Immature natural killer cell (primary cell): Measurements from ENCODE around the gene STK32B. TPM values are rescaled to one million over a fixed set of nuclear protein-coding genes. Genes with fewer than 3 reads are reported as not detected.

Source experiments
- DNase-seq, 3 donors: peaks; one replicate each; pipeline ENCODE4 v3.0.0; 2022; ENCODE audit warnings: mixed read lengths in 1 of 3
- H3K27ac Mint-ChIP-seq, 6 donors: one replicate each; pipeline ENCODE4 v1.8.0; 2020; ENCODE audit warnings: mixed read lengths in 6 of 6, mild to moderate bottlenecking in 5 of 6, inconsistent platforms in 4 of 6, moderate library complexity in 3 of 6
- H3K27me3 Mint-ChIP-seq, 3 donors: one replicate each; pipeline ENCODE4 v1.8.0; 2020 to 2021; ENCODE audit warnings: low read depth in 3 of 3, mild to moderate bottlenecking in 3 of 3, mixed read lengths in 3 of 3, moderate library complexity in 3 of 3, inconsistent platforms in 1 of 3
- H3K36me3 Mint-ChIP-seq, 3 donors: one replicate each; pipeline ENCODE4 v1.8.0; 2020; ENCODE audit warnings: mixed read lengths in 3 of 3, inconsistent platforms in 2 of 3, mild to moderate bottlenecking in 2 of 3
- H3K4me1 Mint-ChIP-seq, 2 donors: one replicate each; pipeline ENCODE4 v1.8.0; 2020; ENCODE audit warnings: inconsistent platforms in 2 of 2, mild to moderate bottlenecking in 2 of 2, mixed read lengths in 2 of 2, moderate library complexity in 1 of 2
- H3K4me3 Mint-ChIP-seq, 5 donors: one replicate each; pipeline ENCODE4 v1.8.0; 2020; ENCODE audit warnings: mild to moderate bottlenecking in 5 of 5, mixed read lengths in 5 of 5, inconsistent platforms in 3 of 5, moderate library complexity in 3 of 5
- H3K9me3 Mint-ChIP-seq, 6 donors: one replicate each; pipeline ENCODE4 v1.8.0; 2020; ENCODE audit warnings: mild to moderate bottlenecking in 6 of 6, mixed read lengths in 6 of 6, inconsistent platforms in 4 of 6, moderate library complexity in 3 of 6
- polyA plus RNA-seq, 3 donors: library from polyadenylated mRNA; unstranded; fragments of 300-500 nt; fragmentation: Illumina TruSeq; gene quantifications; one replicate each; pipeline ENCODE4 v1.2.3, GENCODE V29; 2021

The STK32B gene
- polyA plus RNA-seq, 3 donors from 2014 or later, result not detected

DNA sequence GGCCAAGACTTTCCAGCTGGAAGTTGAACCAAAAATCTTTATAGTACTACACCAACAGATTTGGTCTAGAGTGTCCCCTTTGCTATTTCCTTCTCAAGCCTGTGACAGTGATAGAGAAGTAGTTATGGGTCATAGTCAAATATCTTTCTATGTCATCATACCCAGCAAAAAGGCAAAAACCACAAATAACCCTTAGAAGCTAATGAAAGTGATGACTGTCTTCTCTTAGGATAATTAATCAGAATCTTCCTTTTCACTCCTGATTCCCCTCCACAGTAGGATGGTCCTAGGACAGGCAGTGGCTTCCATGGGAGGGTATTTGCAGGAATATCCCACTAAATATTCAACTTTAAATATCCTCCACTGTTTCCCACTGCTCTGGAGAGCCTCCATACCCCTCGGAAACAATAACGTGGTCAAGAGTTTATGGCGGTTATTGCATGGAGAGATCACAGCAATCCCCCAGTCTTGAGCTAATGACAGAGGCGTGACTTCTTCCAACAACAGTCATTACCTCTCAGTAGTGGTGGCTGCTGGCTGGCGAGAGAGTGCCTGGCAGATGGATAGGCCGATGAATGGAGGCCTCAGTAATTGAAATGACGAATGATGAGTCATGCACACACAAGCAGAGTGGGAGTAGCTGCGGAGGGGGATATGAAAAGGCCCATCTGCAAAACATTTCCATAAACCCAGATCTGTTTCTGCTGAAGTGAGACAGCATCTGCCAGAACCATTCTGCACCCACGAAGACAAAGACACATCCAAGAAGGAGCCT lies 154.9 kb downstream of the STK32B start:
- no peak for DNase-seq
- Mint-ChIP-seq H3K27me3 (peaks cover 0 to 5% (median 2%) of the 10 kb centered on the region in 3 donors), H3K36me3 (no peaks in the 10 kb centered on the region), H3K4me1 (no peaks in the 10 kb centered on the region), H3K27ac (no peak overlapping the region), H3K9me3 (no peaks in the 10 kb centered on the region), H3K4me3 (no peak overlapping the region)

DNA sequence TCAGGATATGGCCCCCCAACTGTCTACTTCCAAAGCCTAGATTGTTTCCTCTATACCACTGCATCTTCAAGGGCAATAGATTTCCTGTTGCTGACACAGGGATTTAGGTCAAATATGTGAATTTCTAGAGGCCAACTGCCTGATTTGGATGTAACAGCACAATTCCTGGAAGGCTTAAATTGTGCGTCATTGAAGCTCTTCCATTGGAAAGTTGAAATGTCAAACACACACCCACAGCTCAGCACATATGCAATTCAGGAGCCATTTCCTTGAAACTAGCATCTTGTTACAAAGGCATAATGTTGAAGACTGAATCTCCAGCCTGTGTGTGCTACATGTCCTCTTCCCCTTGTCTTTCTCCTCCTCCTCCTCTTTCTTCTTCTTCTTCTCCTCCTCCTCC lies 158.6 kb downstream of the STK32B start:
- H3K4me1 Mint-ChIP-seq, result no peaks in the 10 kb centered on the region

DNA sequence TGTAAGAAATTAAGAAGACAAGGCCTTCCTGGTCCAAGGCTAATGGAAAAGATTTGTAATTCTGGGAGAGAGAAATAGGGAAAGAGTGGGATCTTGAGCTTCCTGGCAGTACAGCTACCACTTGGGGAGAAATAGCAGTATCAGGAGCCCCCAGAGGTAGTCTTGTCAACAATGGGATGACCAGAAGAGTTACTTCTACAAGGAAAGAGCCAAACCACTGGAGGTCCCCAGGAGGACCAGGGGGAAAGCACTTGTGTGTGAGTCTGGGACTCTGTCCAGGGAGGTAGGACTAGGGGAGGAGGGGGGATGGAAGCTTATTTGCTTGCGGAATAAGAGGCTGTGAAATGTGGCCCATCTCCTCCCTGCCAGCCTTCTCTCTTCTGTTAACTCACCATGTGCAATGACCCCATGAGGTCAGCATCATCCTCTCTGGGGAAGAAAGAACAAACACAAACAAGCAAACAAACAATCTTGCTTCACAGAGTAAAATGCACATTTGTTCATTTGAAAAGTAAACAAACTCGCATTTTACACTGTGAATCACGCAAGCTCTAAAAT lies 160.1 kb downstream of the STK32B start:
- H3K27ac Mint-ChIP-seq, result no peak overlapping the region
- no peak for DNase-seq
- H3K36me3 Mint-ChIP-seq, result no peaks in the 10 kb centered on the region
- H3K4me3 Mint-ChIP-seq, result no peak overlapping the region
- no peaks in the 10 kb centered on the region for H3K4me1 Mint-ChIP-seq
- H3K9me3 Mint-ChIP-seq, result no peaks in the 10 kb centered on the region
- peaks cover 0 to 2% (median 2%) of the 10 kb centered on the region in 3 donors for H3K27me3 Mint-ChIP-seq

More for the DNA sequence above, 158.6 kb downstream of the STK32B start:
- no peak for DNase-seq
- H3K9me3 Mint-ChIP-seq, result no peaks in the 10 kb centered on the region
- no peaks in the 10 kb centered on the region for H3K36me3 Mint-ChIP-seq
- H3K27me3 Mint-ChIP-seq, result peaks cover 0 to 4% (median 2%) of the 10 kb centered on the region in 3 donors
- H3K4me3 Mint-ChIP-seq, result no peak overlapping the region
- H3K27ac Mint-ChIP-seq, result no peak overlapping the region

DNA sequence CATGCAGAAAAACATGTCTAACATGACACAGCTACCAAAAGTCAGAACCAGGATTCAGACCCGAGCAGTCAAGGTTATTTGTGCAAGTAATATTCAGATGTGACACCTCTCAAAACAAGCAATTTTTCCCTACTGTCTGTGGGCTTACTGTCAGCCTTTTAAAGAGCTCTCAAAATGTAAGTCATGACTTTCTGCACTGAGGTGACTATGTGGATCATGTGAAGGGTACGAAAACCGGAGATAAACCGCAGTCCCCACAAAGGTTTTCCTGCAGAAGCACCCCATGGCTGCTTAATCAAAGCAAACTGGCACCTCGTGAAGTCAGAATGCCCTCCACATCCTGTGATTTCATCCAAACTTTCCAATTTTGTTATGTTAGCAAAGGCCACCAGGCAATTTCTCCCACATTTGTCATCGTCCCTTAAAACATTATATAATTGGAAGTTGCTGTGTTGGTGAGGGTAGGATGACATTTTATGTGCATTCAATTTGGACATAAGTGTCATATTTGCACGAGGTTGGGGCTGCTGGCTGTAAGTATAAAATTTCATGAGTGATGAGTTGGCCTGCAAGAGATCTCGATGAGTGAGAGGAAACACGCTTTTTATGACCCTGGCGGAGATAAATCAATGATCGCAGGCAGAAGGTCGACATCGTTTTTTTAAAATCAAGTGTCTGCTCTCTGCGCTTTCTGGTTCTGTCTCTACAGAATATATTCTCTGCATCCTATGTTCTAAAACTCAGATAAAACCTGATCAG lies 161.2 kb downstream of the STK32B start:
- H3K36me3 Mint-ChIP-seq, result no peaks in the 10 kb centered on the region
- no peak overlapping the region for H3K4me3 Mint-ChIP-seq
- DNase-seq, result no peak
- H3K27ac Mint-ChIP-seq, result no peak overlapping the region
- no peaks in the 10 kb centered on the region for H3K4me1 Mint-ChIP-seq
- H3K27me3 Mint-ChIP-seq, result peaks cover 0 to 2% (median 2%) of the 10 kb centered on the region in 3 donors
- H3K9me3 Mint-ChIP-seq, result no peaks in the 10 kb centered on the region

DNA sequence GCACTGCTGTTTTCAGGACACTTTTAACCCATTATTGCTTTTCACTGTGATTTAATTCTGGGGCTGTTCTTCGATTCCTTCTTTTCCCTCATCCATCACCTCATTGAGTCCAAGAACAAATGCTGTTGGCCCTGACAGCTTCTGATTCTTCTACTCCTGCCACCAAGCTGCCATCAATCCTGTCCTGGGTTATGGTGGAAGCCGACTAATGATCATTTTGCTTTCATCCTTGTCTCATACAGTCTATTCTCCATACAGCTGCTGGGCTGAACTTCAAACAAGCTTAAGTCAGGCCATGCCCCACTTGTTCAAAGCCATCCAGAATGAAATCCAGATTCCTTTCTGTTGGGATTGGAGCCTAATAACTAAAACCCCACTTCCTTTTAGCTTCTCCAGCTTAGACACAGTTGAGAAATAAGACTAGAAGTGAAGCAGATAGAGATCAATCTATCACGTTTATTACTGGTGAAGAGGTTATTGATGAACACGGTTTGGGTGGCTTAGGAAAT lies 161.9 kb downstream of the STK32B start:
- Mint-ChIP-seq H3K36me3 (no peaks in the 10 kb centered on the region), H3K4me3 (no peak overlapping the region), H3K27me3 (peaks cover 0 to 2% (median 2%) of the 10 kb centered on the region in 3 donors), H3K4me1 (no peaks in the 10 kb centered on the region), H3K9me3 (no peaks in the 10 kb centered on the region), H3K27ac (no peak overlapping the region)
- no peak for DNase-seq

DNA sequence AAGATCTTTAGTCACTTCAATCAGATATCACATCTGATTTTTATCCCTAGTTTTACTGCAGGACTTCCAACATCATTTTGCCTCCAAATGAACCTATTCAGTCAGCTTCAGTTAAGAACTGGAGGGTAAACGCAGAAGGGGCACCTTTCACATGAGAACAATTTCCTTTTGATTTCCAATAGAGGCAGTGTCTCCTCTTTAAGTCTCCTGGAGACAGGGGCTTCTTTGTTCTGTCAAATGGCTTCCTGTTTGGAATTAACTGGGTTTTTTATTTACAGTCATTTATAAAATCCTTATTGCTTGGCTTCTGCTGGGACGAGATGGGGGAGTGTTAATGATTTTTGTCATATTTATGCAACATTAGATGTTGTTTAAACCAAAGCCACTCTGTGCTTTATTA lies 164.0 kb downstream of the STK32B start:
- H3K4me3 Mint-ChIP-seq, result no peak overlapping the region
- H3K36me3 Mint-ChIP-seq, result peaks cover 0 to 3% (median 0%) of the 10 kb centered on the region in 3 donors
- H3K4me1 Mint-ChIP-seq, result no peaks in the 10 kb centered on the region
- no peak for DNase-seq
- H3K27ac Mint-ChIP-seq, result no peak overlapping the region
- H3K27me3 Mint-ChIP-seq, result peaks cover 0 to 2% (median 1%) of the 10 kb centered on the region in 3 donors
- H3K9me3 Mint-ChIP-seq, result peaks cover 0 to 4% (median under 1%) of the 10 kb centered on the region in 6 donors

DNA sequence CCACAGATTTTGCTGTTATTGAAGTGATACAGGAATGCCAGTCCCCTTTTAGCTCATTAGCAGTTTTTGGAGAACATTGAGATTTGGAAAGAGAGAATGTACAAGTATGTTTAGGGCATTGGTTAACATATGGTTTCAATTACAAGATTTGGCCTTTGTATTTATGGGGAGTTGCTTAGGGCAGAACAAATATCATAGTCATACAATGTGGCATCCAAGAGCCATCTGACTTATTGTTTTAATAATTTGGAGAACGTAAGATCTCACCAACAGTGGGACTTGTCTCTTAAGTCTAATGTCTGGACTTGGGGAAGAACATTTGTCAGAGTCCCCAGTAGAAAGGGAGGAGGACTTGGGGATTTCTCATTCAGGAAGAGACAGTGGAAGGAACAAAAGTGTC lies 166.1 kb downstream of the STK32B start:
- peaks cover 2 to 19% (median 12%) of the 10 kb centered on the region in 6 donors for H3K9me3 Mint-ChIP-seq
- peaks cover 0 to 5% (median 0%) of the 10 kb centered on the region in 3 donors for H3K27me3 Mint-ChIP-seq
- H3K4me3 Mint-ChIP-seq, result no peak overlapping the region
- H3K4me1 Mint-ChIP-seq, result no peaks in the 10 kb centered on the region
- no peak for DNase-seq
- no peak overlapping the region for H3K27ac Mint-ChIP-seq
- peaks cover 0 to 3% (median 0%) of the 10 kb centered on the region in 3 donors for H3K36me3 Mint-ChIP-seq

DNA sequence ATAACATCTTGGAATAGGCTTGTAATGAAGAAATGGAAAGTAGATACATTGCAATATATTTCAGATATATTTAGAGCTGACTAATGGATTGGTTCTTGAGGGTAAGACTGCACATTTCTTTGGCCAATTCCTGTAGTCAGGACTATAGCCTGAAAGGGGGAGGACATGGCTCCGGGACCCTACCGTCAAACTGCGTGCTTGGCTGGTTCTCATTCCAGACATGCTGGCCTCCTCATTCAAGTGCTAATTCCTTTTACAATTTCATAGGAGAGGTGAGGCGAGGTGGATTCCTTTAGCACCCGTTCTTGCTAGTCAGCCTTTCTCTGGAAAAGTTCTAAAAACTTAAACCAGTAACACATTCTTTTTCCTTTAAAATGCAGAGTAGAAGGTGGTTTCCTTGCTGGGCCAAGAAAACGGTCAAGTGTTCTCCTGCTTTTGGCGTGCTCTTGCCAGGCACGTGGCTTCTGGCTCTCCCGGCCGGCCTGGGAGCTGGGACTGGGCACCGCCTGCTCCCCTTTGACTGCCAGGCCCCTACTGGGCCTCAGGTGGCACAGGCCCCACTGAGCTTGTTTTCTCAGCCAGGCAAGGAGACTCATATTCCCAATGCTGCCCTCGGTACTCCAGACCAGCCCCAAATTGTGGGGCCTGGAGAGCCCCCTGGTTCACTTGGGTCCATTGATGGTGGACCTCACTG lies 167.2 kb downstream of the STK32B start:
- H3K4me3 Mint-ChIP-seq, result no peak overlapping the region
- H3K9me3 Mint-ChIP-seq, result peaks cover 2 to 24% (median 14%) of the 10 kb centered on the region in 6 donors
- peaks cover 0 to 3% (median 0%) of the 10 kb centered on the region in 3 donors for H3K36me3 Mint-ChIP-seq
- no peak for DNase-seq
- no peaks in the 10 kb centered on the region for H3K4me1 Mint-ChIP-seq
- H3K27ac Mint-ChIP-seq, result no peak overlapping the region
- peaks cover 0 to 3% (median 3%) of the 10 kb centered on the region in 3 donors for H3K27me3 Mint-ChIP-seq

DNA sequence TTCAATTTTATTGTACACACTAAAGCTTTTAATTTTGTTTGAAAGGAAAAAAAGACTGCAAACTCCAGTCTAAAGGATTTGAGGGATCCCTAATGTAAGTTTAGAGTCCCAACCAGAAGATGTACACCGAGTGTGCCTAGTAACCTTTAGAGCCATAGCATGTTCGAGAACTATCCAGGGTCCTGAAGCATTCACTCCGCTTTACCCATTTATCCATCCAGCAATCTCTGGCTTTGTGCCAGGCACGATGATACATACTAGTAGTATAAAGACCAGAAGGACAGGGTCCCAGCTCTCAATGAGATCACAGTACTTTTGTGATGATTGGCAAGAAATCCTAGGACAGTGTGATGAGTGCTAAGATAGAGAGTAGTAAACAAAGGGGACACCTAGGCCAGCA lies 168.7 kb downstream of the STK32B start:
- H3K9me3 Mint-ChIP-seq, result peaks cover 2 to 24% (median 14%) of the 10 kb centered on the region in 6 donors
- no peak overlapping the region for H3K4me3 Mint-ChIP-seq
- no peak for DNase-seq
- H3K36me3 Mint-ChIP-seq, result peaks cover 0 to 3% (median 0%) of the 10 kb centered on the region in 3 donors
- H3K27me3 Mint-ChIP-seq, result peaks cover 2 to 3% (median 3%) of the 10 kb centered on the region in 3 donors
- H3K27ac Mint-ChIP-seq, result no peak overlapping the region
- H3K4me1 Mint-ChIP-seq, result no peaks in the 10 kb centered on the region

DNA sequence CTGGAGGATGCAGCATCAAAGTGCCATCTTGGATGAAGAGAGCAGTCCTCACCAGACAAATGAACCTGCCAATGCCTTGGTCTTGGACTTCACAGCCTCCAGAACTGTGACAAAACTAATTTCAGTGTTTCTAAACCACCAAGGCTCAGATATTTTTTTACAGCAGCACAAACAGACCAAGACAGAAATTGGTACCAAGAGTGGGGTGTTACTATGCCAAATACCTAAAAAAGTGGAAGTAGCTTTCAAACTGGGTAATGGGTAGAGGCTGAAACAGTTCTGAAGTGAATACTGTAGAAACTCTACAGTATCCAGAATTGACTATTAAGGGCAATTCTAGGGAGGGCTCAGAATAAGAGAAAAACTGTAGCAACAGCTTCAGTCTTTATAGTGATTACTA lies 170.8 kb downstream of the STK32B start:
- peaks cover 0 to 3% (median 0%) of the 10 kb centered on the region in 3 donors for H3K36me3 Mint-ChIP-seq
- no peaks in the 10 kb centered on the region for H3K4me1 Mint-ChIP-seq
- DNase-seq, result no peak
- peaks cover 2 to 24% (median 14%) of the 10 kb centered on the region in 6 donors for H3K9me3 Mint-ChIP-seq
- no peak overlapping the region for H3K4me3 Mint-ChIP-seq
- no peak overlapping the region for H3K27ac Mint-ChIP-seq
- peaks cover 2 to 3% (median 3%) of the 10 kb centered on the region in 3 donors for H3K27me3 Mint-ChIP-seq

DNA sequence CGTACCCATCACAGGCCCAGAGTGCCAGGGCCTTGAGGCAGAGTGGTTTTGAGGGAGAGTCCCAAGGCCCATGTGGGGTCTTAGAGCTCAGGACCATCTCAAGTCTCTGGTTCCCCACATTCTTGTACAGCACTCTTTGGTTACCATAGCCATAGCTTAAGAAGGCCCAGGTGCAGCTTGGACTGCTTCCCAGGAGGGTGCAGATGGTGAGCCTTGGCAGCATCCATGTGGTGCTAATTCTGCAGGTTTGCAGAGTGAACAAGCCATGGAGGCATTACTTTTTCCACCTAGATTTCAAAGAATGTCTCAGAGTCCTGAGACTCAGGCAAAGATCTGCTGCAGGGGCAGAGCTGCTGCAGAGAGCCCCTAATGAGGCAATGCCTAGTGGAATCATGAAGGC lies 171.7 kb downstream of the STK32B start:
- Mint-ChIP-seq H3K27me3 (peaks cover 2 to 3% (median 3%) of the 10 kb centered on the region in 3 donors), H3K4me1 (no peaks in the 10 kb centered on the region), H3K27ac (no peak overlapping the region), H3K9me3 (peaks cover 2 to 24% (median 14%) of the 10 kb centered on the region in 6 donors), H3K36me3 (peaks cover 0 to 3% (median 0%) of the 10 kb centered on the region in 3 donors), H3K4me3 (no peak overlapping the region)
- DNase-seq, result no peak

DNA sequence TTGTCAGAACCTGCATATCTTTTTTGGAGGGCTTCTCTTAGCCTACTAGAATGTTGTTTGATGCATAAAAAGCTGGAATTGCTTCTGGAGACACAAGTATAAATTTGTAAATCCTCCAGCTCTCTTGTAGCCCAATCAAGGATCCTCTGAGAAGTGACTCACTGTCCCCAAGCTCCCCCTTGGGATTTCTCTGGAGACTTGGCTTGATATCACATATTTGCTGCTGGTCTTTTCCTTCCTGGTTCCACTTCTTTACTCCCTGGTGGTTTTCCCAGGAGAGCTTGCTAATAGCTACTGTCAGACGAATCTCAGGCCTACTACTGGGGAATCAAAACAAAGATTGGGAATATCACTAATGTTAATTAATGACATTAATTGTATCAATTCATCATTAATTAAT lies 173.1 kb downstream of the STK32B start:
- DNase-seq, result no peak
- Mint-ChIP-seq H3K36me3 (peaks cover 0 to 3% (median 0%) of the 10 kb centered on the region in 3 donors), H3K27ac (no peak overlapping the region), H3K4me3 (no peak overlapping the region), H3K4me1 (no peaks in the 10 kb centered on the region), H3K9me3 (peaks cover 2 to 24% (median 14%) of the 10 kb centered on the region in 6 donors), H3K27me3 (peaks cover 2 to 3% (median 3%) of the 10 kb centered on the region in 3 donors)

DNA sequence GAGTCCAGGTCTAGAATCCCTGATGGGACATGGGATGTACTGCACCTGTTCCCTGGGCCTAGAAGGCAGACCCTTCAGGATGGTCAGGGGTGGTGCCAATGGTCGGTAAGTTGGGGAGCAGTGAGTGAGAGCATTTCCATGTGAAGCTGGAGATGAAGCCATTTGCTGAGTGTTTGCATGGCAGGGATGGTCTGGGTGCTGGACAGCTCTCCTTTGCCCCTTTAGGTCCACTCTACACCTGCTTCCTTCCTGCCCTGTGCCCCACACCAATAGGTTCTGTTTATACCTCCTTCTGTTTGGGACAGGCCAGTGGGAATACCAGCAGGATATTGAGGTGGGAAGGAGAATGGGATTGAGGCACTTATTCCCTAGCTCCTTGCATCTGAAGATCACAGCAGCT lies 181.3 kb downstream of the STK32B start:
- no peaks in the 10 kb centered on the region for H3K9me3 Mint-ChIP-seq
- H3K4me1 Mint-ChIP-seq, result no peaks in the 10 kb centered on the region
- H3K36me3 Mint-ChIP-seq, result no peaks in the 10 kb centered on the region
- DNase-seq, result no peak
- no peak overlapping the region for H3K4me3 Mint-ChIP-seq
- peaks cover 2 to 4% (median 3%) of the 10 kb centered on the region in 3 donors for H3K27me3 Mint-ChIP-seq
- no peak overlapping the region for H3K27ac Mint-ChIP-seq
